Measurements from ENCODE around the gene NUP58.

- no peak for TF ChIP-seq CTCF (IDR thresholded peaks at IDR 0.05)
- TF ChIP-seq POLR2AphosphoS5 (IDR thresholded peaks at IDR 0.05), result no peak
- TF ChIP-seq POLR2A (IDR thresholded peaks at IDR 0.05), result no peak
Observed at GRCh38 chr13:25329706-25330105, 28.3 kb downstream of the NUP58 start.
